SK-N-SH treated with all-trans-retinoic acid at 6 μM for 48 hours (cell line): ENCODE measurements around the gene ARHGAP26.

Source experiments
- BACH2 ChIP-seq: fragments of 250-450 bp; sonication (Bioruptor Pico); IDR thresholded peaks from 2 replicates; pipeline ENCODE4 v1.9.0; 2021; ENCODE audit warnings: mild to moderate bottlenecking, borderline replicate concordance
- CREB5 ChIP-seq: fragments of 250-450 bp; sonication (Bioruptor Pico); IDR thresholded peaks from 2 replicates; pipeline ENCODE4 v1.5.1; 2020; ENCODE audit warnings: low read depth, mild to moderate bottlenecking, moderate library complexity
- CSDC2 ChIP-seq: fragments of 250-450 bp; sonication (Bioruptor Pico); IDR thresholded peaks from 2 replicates; pipeline ENCODE4 v1.5.0; 2020; ENCODE audit warnings: mild to moderate bottlenecking, moderate library complexity
- RARB ChIP-seq: fragments of 250-450 bp; sonication (Bioruptor Pico); IDR thresholded peaks from 2 replicates; pipeline ENCODE4 v1.8.0; 2021; ENCODE audit warnings: mild to moderate bottlenecking, moderate library complexity
- TCF4 ChIP-seq: fragments of 250-450 bp; sonication (Bioruptor Pico); IDR thresholded peaks from 2 replicates; pipeline ENCODE4 v1.8.0; 2021; ENCODE audit warnings: mild to moderate bottlenecking, moderate library complexity, borderline replicate concordance
- TSHZ2 ChIP-seq: fragments of 250-450 bp; sonication (Bioruptor Pico); IDR thresholded peaks from 2 replicates; pipeline ENCODE4 v1.5.0; 2020; ENCODE audit warnings: mild to moderate bottlenecking, moderate library complexity
- ZC3H10 ChIP-seq: fragments of 250-450 bp; sonication (Bioruptor Pico); IDR thresholded peaks from 2 replicates; pipeline ENCODE4 v1.5.1; 2021; ENCODE audit warnings: mild to moderate bottlenecking, moderate library complexity
- ZFP3 ChIP-seq: fragments of 250-450 bp; sonication (Bioruptor Pico); IDR thresholded peaks from 2 replicates; pipeline ENCODE4 v1.5.0; 2020; ENCODE audit warnings: mild to moderate bottlenecking, moderate library complexity

- TF ChIP-seq ZC3H10 (CRISPR knock-in tag) (no peak), ZFP3 (no peak), BACH2 (no peak), RARB (CRISPR knock-in tag) (no peak), TSHZ2 (CRISPR knock-in tag) (no peak), TCF4 (CRISPR knock-in tag) (no peak), CSDC2 (no peak), CREB5 (CRISPR knock-in tag) (no peak)
Measured at GRCh38 chr5:142777850-142778249, 7.7 kb downstream of the ARHGAP26 start.
